Measurements from ENCODE around the gene NCK1.

Gene NCK1

DNA sequence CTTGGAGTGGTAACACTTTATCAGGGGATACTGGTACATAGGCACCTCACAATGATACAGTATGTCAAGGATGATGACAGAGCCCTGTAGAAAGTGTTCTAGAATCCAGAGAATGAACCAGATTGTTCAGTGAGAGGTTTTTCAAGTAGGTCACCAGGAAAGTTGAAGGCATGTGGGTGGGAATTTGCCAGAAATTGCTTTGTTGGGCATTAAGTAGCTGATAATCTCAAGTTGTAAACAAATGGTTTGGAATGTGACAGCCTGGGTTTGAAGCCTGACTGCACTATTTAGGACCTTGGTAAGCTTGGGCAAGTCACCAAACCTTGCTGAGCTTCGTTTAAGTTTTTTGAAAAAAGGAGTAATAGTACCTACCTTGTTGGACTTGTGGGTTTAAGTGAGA, 30.5 kb upstream of the NCK1 start:
- in situ Hi-C loops (cut with HindIII; ENCODE audit: low sequenced_read_pairs), result no loop called here
- DNase-seq (ENCODE audit: low read depth, low spot score), result no peak
- TF ChIP-seq, protein P1, sequence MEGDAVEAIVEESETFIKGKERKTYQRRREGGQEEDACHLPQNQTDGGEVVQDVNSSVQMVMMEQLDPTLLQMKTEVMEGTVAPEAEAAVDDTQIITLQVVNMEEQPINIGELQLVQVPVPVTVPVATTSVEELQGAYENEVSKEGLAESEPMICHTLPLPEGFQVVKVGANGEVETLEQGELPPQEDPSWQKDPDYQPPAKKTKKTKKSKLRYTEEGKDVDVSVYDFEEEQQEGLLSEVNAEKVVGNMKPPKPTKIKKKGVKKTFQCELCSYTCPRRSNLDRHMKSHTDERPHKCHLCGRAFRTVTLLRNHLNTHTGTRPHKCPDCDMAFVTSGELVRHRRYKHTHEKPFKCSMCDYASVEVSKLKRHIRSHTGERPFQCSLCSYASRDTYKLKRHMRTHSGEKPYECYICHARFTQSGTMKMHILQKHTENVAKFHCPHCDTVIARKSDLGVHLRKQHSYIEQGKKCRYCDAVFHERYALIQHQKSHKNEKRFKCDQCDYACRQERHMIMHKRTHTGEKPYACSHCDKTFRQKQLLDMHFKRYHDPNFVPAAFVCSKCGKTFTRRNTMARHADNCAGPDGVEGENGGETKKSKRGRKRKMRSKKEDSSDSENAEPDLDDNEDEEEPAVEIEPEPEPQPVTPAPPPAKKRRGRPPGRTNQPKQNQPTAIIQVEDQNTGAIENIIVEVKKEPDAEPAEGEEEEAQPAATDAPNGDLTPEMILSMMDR (IDR thresholded peaks at IDR 0.05; ENCODE audit: low read depth, low read length), result no peak
- H3K4me3 ChIP-seq (ENCODE audit: low read depth, low read length), result no peak overlapping the region

DNA sequence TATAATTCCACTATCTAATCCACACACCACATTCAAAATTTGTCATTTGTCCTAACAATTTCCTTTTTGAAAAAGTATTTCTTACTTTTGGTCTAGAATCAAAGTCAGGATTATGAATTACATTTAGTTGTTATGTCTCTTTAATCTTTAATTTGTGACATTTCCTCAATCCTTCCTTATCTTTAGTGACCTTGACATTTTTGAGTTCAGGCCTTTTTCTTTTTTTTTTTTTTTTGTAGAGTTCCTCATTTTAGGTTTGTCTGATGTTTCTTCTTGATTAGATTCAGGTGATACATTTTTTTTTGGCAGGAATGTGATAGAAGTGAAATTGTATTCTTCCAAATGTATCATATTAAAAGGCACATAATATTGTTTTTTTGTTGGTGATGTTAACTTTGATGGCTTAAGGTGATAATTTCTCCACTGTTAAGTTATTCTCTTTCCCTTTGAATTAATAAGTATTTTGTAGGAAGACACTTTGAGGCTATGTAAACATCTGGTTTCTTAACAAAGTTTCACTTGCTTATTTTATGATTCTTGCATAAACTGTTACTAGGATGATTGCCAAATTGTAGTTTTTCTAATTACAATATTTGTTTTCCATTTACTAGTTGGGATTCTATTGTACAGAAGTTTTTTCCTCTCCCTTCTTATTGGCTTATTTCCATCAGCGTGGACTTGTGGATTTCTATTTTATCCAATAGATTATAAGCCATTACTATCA, 26.8 kb upstream of the NCK1 start:
- TF ChIP-seq, protein P1 (IDR thresholded peaks at IDR 0.05; ENCODE audit: low read depth, low read length), result no peak
- DNase-seq (ENCODE audit: low read depth, low spot score), result no peak
- H3K4me3 ChIP-seq (ENCODE audit: low read depth, low read length), result no peak overlapping the region
- in situ Hi-C loops (cut with HindIII; ENCODE audit: low sequenced_read_pairs), result no loop called here

DNA sequence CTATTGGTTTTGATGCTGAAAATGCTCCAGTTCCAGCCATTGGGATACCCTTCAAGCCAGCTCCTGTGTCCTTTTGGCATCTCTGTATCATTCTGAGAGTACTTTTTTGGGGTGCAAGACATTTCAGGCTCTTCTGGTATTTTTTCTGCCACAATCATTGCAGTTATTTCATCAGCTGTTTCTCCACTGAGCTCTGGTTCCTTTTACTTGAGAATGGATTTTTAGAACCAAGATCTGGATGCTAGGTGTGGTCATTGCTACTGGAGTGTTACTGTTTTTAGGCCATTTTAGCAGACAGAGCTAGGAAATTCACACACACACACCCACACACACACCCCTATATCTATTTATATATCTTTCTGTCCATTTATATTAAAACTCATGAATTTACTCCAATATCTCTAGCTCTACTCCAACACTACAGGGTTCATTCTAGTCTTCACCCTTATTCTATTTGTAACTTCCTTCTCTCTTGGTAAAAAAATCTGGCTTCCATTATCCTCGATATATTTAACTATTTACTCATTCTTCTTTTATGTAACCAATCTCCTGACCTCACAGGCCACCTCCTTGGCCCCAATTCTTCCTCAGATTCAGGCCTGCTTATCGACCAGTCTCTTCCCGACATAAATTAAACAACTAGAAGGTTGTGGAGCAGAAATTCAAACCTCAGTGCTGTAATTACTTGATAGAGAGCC, 26.0 kb upstream of the NCK1 start:
- TF ChIP-seq, protein P1 (IDR thresholded peaks at IDR 0.05; ENCODE audit: low read depth, low read length), result no peak
- no peak overlapping the region for H3K4me3 ChIP-seq (ENCODE audit: low read depth, low read length)
- no peak for DNase-seq (ENCODE audit: low read depth, low spot score)
- in situ Hi-C loops (cut with HindIII; ENCODE audit: low sequenced_read_pairs), result no loop called here

DNA sequence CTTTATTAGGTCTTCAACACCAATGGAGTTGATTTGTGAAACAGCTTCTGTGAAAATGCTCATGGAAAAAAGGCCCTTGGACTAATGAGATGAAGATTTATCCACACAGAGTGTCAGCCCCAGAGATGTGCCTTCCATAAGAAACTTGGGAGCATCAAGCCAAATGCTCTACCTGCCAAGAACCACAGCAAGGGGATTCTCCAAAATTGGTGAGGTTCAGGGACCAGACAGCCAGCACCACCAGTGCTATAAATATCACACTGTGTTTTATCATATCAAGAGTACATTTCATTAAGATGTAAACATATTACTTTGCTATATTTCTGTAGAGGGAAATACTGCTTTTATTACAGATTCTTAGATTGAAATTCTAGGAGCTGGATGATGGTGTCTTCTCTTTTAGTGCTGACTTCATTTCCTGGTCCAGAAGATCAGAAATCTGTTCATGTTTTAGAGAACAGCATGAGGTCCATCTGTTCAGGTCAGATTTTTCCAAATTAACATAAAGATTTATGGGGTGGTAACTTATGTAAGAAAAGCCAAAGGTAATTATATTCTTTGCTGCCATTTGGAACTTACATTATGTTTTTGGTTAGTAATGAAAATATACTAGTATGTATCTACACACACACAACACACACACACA, 25.4 kb upstream of the NCK1 start:
- DNase-seq (ENCODE audit: low read depth, low spot score), result peak; percentile 14
- TF ChIP-seq, protein P1 (IDR thresholded peaks at IDR 0.05; ENCODE audit: low read depth, low read length), result no peak
- no peak overlapping the region for H3K4me3 ChIP-seq (ENCODE audit: low read depth, low read length)
- in situ Hi-C loops (cut with HindIII; ENCODE audit: low sequenced_read_pairs), result no loop called here

DNA sequence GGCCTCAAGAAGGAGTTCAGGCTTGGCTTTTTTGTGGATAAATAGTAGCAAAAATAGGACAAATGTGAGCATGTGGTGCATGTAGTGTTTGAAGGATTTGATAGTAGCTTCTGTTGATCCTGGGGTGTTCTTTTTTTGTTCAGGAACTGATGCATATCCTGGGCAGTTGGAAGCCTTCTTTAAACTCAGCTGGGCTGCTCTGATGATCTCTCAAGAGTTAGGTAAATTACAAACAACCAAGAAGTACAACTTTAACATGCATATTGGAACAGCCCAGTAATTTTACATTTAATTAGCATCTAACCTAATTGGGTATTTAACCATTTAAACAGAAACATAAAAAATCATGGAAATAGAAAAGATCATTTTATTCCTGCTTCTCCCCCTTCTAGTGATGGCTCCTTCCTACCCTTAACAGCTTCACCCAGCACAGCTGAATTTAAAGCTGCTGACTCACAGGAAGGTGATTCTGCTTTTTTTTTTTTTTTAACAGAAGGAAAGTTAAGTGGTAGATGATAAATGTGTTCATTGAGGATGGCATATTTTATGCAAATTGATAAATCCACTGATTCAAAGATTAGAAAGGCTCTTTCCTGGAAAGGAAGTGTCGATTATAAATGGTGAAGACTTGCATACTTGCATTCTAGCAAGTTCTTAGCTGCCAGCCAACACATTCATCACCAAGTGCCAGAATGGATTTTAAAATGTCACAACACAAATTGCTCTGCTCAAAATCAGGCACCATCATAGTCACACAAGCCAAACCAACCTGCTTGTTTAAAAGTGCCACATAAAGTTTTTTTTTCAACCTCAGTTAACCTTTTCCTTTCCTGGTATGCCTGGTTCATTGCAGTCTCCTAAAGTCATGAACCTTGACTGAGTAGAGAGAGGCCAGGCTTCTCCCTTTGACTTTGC, 23.1 kb upstream of the NCK1 start:
- H3K4me3 ChIP-seq (ENCODE audit: low read depth, low read length), result no peak overlapping the region
- TF ChIP-seq, protein P1 (IDR thresholded peaks at IDR 0.05; ENCODE audit: low read depth, low read length), result no peak
- in situ Hi-C loops (cut with HindIII; ENCODE audit: low sequenced_read_pairs), result no loop called here
- DNase-seq (ENCODE audit: low read depth, low spot score), result peak; percentile 74

- no peak for DNase-seq (ENCODE audit: low read depth, low spot score)
- TF ChIP-seq, protein P1 (IDR thresholded peaks at IDR 0.05; ENCODE audit: low read depth, low read length), result no peak
- no peak overlapping the region for H3K4me3 ChIP-seq (ENCODE audit: low read depth, low read length)
- in situ Hi-C loops (cut with HindIII; ENCODE audit: low sequenced_read_pairs), result no loop called here
Observed at GRCh38 chr3:136839556-136839931, 22.5 kb upstream of the NCK1 start.
